H9 (cell line): Measurements from ENCODE around the gene XIRP1. TPM values are rescaled to one million over a fixed set of nuclear protein-coding genes. Genes with fewer than 3 reads are reported as not detected.

Source experiments
- DNase-seq: peaks from one replicate; pipeline ENCODE4 v3.0.0-alpha.2; 2017
- H2AFZ ChIP-seq: one replicate; pipeline ENCODE4 v1.6.1; 2013; ENCODE audit warnings: mild to moderate bottlenecking, low read length, control low read depth, moderate library complexity
- H2AK5ac ChIP-seq: 2 replicates; pipeline ENCODE4 v1.6.1; 2013; ENCODE audit warnings: low read length, control low read depth, mixed read lengths; ENCODE audit not compliant: insufficient read length
- H2BK120ac ChIP-seq: one replicate; pipeline ENCODE4 v1.6.1; 2013; ENCODE audit warnings: low read depth, mild to moderate bottlenecking, low read length, control low read depth, inconsistent platforms; ENCODE audit not compliant: poor library complexity, severe bottlenecking
- H2BK12ac ChIP-seq: 2 replicates; pipeline ENCODE4 v1.6.1; 2013; ENCODE audit warnings: low read length, control low read depth, mixed read lengths, low read depth; ENCODE audit not compliant: insufficient read length
- H2BK15ac ChIP-seq: 2 replicates; pipeline ENCODE4 v1.6.1; 2013; ENCODE audit warnings: low read depth, low read length, control low read depth
- H2BK20ac ChIP-seq: one replicate; pipeline ENCODE4 v1.6.1; 2013; ENCODE audit warnings: low read depth, mild to moderate bottlenecking, low read length, control low read depth, inconsistent platforms; ENCODE audit not compliant: poor library complexity, severe bottlenecking
- H2BK5ac ChIP-seq: 2 replicates; pipeline ENCODE4 v1.6.1; 2013; ENCODE audit warnings: low read length, control low read depth, mixed read lengths; ENCODE audit not compliant: insufficient read length
- H3K14ac ChIP-seq: 2 replicates; pipeline ENCODE4 v1.6.1; 2013; ENCODE audit warnings: low read length, control low read depth; ENCODE audit not compliant: insufficient read depth
- H3K18ac ChIP-seq: 2 replicates; pipeline ENCODE4 v1.6.1; 2013; ENCODE audit warnings: low read depth, mild to moderate bottlenecking, mixed read lengths, low read length, control low read depth; ENCODE audit not compliant: insufficient read length
- H3K23ac ChIP-seq: 2 replicates; pipeline ENCODE4 v1.6.1; 2013; ENCODE audit warnings: low read length, control low read depth, mixed read lengths, low read depth; ENCODE audit not compliant: insufficient read length
- H3K23me2 ChIP-seq: 2 replicates; pipeline ENCODE4 v1.6.1; 2013; ENCODE audit warnings: low read depth, mild to moderate bottlenecking, mixed read lengths, low read length, control low read depth; ENCODE audit not compliant: insufficient read length, poor library complexity, severe bottlenecking
- H3K27ac ChIP-seq: 2 replicates; pipeline ENCODE4 v1.5.1; 2013; ENCODE audit warnings: low read length, control low read depth, mixed read lengths, low read depth; ENCODE audit not compliant: insufficient read length
- H3K27me3 ChIP-seq: 2 replicates; pipeline ENCODE4 v1.6.1; 2013; ENCODE audit warnings: low read length, control low read depth, inconsistent platforms; ENCODE audit not compliant: insufficient read depth
- H3K4ac ChIP-seq: 2 replicates; pipeline ENCODE4 v1.6.1; 2013; ENCODE audit warnings: low read depth, mild to moderate bottlenecking, control low read depth, inconsistent platforms, low read length, moderate library complexity
- H3K4me1 ChIP-seq: 2 replicates; pipeline ENCODE4 v1.6.1; 2013; ENCODE audit warnings: low read length, control low read depth, inconsistent platforms; ENCODE audit not compliant: insufficient read depth
- H3K4me2 ChIP-seq: 2 replicates; pipeline ENCODE4 v1.6.1; 2013; ENCODE audit warnings: low read length, control low read depth, mixed read lengths; ENCODE audit not compliant: insufficient read length, insufficient read depth
- H3K56ac ChIP-seq: 2 replicates; pipeline ENCODE4 v1.6.1; 2013; ENCODE audit warnings: low read depth, mild to moderate bottlenecking, mixed read lengths, low read length, control low read depth; ENCODE audit not compliant: insufficient read length
- H3K79me1 ChIP-seq: 2 replicates; pipeline ENCODE4 v1.6.1; 2013; ENCODE audit warnings: low read depth, mild to moderate bottlenecking, moderate library complexity, low read length, control low read depth, inconsistent platforms; ENCODE audit not compliant: insufficient read depth, poor library complexity, severe bottlenecking
- H3K79me2 ChIP-seq: 2 replicates; pipeline ENCODE4 v1.6.1; 2013; ENCODE audit warnings: low read length, control low read depth, inconsistent platforms; ENCODE audit not compliant: insufficient read depth
- H3K9ac ChIP-seq: 2 replicates; pipeline ENCODE4 v1.6.1; 2013; ENCODE audit warnings: low read length, control low read depth, mixed read lengths; ENCODE audit not compliant: insufficient read length; ENCODE audit errors: extremely low read depth
- H3K9me3 ChIP-seq: one replicate; pipeline ENCODE4 v1.6.1; 2013; ENCODE audit warnings: low read depth, low read length, inconsistent platforms; ENCODE audit not compliant: control insufficient read depth
- H3T11ph ChIP-seq: one replicate; pipeline ENCODE4 v1.6.1; 2013; ENCODE audit warnings: mild to moderate bottlenecking, low read length, control low read depth, inconsistent platforms
- H4K20me1 ChIP-seq: one replicate; pipeline ENCODE4 v1.6.1; 2013; ENCODE audit not compliant: control insufficient read depth, insufficient read length, insufficient read depth
- H4K5ac ChIP-seq: 2 replicates; pipeline ENCODE4 v1.6.1; 2013; ENCODE audit warnings: low read depth, mild to moderate bottlenecking, mixed read lengths, low read length, control low read depth; ENCODE audit not compliant: insufficient read length
- H4K8ac ChIP-seq: replicated peaks from 2 replicates; pipeline ENCODE4 v1.6.1; 2013; ENCODE audit warnings: low read length, control low read depth, mixed read lengths, low read depth; ENCODE audit not compliant: insufficient read length
- H4K91ac ChIP-seq: 2 replicates; pipeline ENCODE4 v1.6.1; 2013; ENCODE audit warnings: low read depth, mild to moderate bottlenecking, moderate library complexity, mixed read lengths, low read length, control low read depth; ENCODE audit not compliant: insufficient read length
- H3K27ac Mint-ChIP-seq, 3 experiments: 2 replicates in 2 of 3; 3 replicates in 1 of 3; pipeline ENCODE4 v1.8.0; 2020 to 2021; ENCODE audit warnings: mixed read lengths in 3 of 3, mild to moderate bottlenecking in 1 of 3, moderate library complexity in 1 of 3
- H3K27me3 Mint-ChIP-seq: 2 replicates; pipeline ENCODE4 v1.8.0; 2021; ENCODE audit warnings: low read depth, mild to moderate bottlenecking, moderate library complexity, mixed read lengths
- H3K36me3 Mint-ChIP-seq, 3 experiments: 2 replicates in 2 of 3; 3 replicates in 1 of 3; pipeline ENCODE4 v1.8.0; 2020 to 2021; ENCODE audit warnings: low read depth in 3 of 3, mixed read lengths in 3 of 3; ENCODE audit not compliant: insufficient read depth in 1 of 3
- H3K4me1 Mint-ChIP-seq, 2 experiments: 2 replicates each; pipeline ENCODE4 v1.8.0; 2020; ENCODE audit warnings: mixed read lengths in 2 of 2
- H3K4me3 Mint-ChIP-seq, 2 experiments: 2 replicates in 1 of 2; 3 replicates in 1 of 2; pipeline ENCODE4 v1.8.0; 2020 to 2021; ENCODE audit warnings: mild to moderate bottlenecking in 2 of 2, mixed read lengths in 2 of 2, moderate library complexity in 1 of 2
- H3K9me3 Mint-ChIP-seq, 2 experiments: 2 replicates in 1 of 2; 3 replicates in 1 of 2; pipeline ENCODE4 v1.8.0; 2020; ENCODE audit warnings: mild to moderate bottlenecking in 2 of 2, mixed read lengths in 2 of 2, moderate library complexity in 1 of 2
- WGBS: extraction: QIAGEN DNeasy Blood & Tissue Kit; methylation state at CpG from one replicate; pipeline ENCODE4 v1.1.7; 2013; ENCODE audit warnings: missing lambda C conversion rate, low lambda C conversion rate, mixed read lengths; ENCODE audit not compliant: insufficient read length; ENCODE audit errors: extremely low coverage; 5-methylcytosine and 5-hydroxymethylcytosine counted together
- total RNA-seq: library from RNA; stranded (reverse); gene quantifications from 2 replicates; pipeline ENCODE4 v1.2.1, GENCODE V29; 2021
- TF ChIP-seq, protein P1 (sequence below): fragments of 200-600 bp; sonication (generic); conservative IDR thresholded peaks from 3 replicates; pipeline ENCODE4 v1.8.0; 2021; ENCODE audit warnings: antibody characterized with exemption, mild to moderate bottlenecking

The XIRP1 gene
- total RNA-seq, 1 experiment from 2014 or later: not detected

DNA sequence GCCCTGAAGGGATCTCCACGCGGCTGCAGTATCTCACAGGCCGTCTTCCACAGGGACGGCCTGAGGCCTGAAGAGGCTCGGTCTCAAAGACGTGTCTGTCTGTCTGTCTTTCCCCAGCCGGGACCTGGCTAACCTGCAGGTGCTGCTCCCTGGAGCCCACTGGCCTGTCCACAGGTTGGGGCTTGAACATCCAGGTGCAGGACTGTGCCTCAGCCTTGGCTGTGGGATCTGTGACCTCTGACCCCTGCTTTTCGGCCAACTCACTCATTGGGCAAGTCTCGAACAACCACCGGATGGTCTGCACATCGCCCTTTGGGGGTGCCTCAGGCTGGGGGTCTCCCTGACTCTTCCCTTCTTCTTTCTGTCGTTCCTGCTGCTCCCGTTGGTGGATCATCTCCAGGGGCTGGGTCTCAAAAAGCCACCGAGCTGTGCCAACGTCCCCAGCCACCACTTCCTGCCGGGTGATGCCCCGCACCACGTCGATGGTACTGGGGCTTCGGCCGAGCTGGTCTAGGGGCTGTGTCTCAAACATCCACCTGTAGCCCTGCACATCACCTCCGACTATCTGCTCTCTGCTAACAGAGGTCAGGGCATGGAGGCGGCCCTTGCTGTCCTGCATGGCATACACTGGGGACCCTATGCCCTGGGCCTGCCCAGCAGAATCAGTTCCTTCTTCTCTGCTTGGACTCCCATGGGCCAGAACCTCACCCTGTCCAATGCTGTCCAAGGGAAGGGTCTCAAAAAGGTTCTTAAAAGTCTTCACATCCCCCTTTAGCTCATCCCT, 4.8 kb downstream of the XIRP1 start:
- no peaks in the 10 kb centered on the region for H4K20me1 ChIP-seq
- H3K4me1 ChIP-seq: peaks cover 4% of the 10 kb centered on the region; the same call in 1 of the 2 replicates
- no peaks in the 10 kb centered on the region for H3K79me1 ChIP-seq
- no peak overlapping the region for H3K56ac ChIP-seq
- no peak overlapping the region for H3K4ac ChIP-seq
- Mint-ChIP-seq H3K36me3 (no peaks in the 10 kb centered on the region), H3K27me3 (no peaks in the 10 kb centered on the region; the same call in none of the 2 replicates), H3K9me3 (no peaks in the 10 kb centered on the region), H3K27ac (no peak overlapping the region), H3K4me3 (no peak overlapping the region), H3K4me1 (peaks cover 5 to 6% of the 10 kb centered on the region in 2 experiments; a peak in 3 of 4 replicates)
- no peaks in the 10 kb centered on the region for H3K9me3 ChIP-seq
- H3K23ac ChIP-seq: no peak overlapping the region
- H2BK12ac ChIP-seq: no peak overlapping the region
- H2BK120ac ChIP-seq: no peak overlapping the region
- no peak overlapping the region for H2BK5ac ChIP-seq
- H3K4me2 ChIP-seq: no peak overlapping the region
- no peak overlapping the region for H4K8ac ChIP-seq
- H2BK15ac ChIP-seq: no peak overlapping the region
- H3K18ac ChIP-seq: no peak overlapping the region
- no peak overlapping the region for H2AFZ ChIP-seq
- H2BK20ac ChIP-seq: no peak overlapping the region
- DNase-seq: no peak
- no peak overlapping the region for H2AK5ac ChIP-seq
- H3K79me2 ChIP-seq: no peaks in the 10 kb centered on the region
- H4K5ac ChIP-seq: no peak overlapping the region
- no peak overlapping the region for H3T11ph ChIP-seq
- no peak overlapping the region for H3K9ac ChIP-seq
- WGBS: no CpG with 5 or more reads among the region's 23 CpGs
- H4K91ac ChIP-seq: no peak overlapping the region
- H3K27me3 ChIP-seq: no peaks in the 10 kb centered on the region
- H3K27ac ChIP-seq: no peak overlapping the region
- TF ChIP-seq, protein P1, sequence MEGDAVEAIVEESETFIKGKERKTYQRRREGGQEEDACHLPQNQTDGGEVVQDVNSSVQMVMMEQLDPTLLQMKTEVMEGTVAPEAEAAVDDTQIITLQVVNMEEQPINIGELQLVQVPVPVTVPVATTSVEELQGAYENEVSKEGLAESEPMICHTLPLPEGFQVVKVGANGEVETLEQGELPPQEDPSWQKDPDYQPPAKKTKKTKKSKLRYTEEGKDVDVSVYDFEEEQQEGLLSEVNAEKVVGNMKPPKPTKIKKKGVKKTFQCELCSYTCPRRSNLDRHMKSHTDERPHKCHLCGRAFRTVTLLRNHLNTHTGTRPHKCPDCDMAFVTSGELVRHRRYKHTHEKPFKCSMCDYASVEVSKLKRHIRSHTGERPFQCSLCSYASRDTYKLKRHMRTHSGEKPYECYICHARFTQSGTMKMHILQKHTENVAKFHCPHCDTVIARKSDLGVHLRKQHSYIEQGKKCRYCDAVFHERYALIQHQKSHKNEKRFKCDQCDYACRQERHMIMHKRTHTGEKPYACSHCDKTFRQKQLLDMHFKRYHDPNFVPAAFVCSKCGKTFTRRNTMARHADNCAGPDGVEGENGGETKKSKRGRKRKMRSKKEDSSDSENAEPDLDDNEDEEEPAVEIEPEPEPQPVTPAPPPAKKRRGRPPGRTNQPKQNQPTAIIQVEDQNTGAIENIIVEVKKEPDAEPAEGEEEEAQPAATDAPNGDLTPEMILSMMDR: no peak
- H3K14ac ChIP-seq: no peak overlapping the region
- no peaks in the 10 kb centered on the region for H3K23me2 ChIP-seq
